Measurements from ENCODE around the gene GRXCR1.
A peak's percentile ranks its signal among the peaks of the same experiment; 100 is the strongest.

Gene GRXCR1

GRCh38 chr4:42892413-42892812, at the start of gene GRXCR1:
Gene GRXCR1, plus strand, starts transcription at chr4:42892713. Its CDS starts 554 bp downstream, at chr4:42893267.
- no peak for DNase-seq

- DNase-seq, result peak; percentile 12
These were observed 48.8 kb upstream of the GRXCR1 start for GRCh38 chr4:42843694-42844093.

DNA sequence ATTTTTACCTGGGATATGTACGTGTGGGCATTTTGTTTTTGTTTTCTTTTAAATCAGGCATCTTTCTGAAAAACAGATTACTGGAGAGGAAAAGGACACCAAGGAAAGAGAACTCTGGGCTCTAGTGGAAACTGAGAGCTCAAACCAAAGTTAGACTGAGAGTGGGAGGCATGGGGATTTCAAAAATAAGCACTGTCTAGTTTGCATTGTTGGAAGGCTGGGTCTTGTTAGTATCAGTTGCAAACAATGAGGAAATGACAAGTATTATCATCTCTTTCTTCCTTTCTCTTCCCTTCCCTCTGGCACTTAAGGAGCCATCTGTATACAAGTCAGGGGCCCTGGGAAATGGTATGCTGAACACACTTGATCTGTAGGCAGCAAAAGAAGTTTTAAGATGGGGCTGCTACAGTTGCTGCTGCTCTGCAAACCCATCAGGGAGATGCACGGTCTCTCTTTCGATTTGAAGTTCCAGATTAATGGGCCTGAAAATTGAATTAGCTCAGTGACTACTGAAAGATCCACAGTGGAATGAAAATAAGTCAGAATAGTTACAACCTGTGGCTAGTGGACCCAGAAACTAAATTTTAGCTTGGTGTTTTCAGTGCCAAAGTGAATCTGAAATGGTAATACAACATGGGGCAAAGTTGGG, 48.0 kb upstream of the GRXCR1 start:
- DNase-seq, result no peak

DNA sequence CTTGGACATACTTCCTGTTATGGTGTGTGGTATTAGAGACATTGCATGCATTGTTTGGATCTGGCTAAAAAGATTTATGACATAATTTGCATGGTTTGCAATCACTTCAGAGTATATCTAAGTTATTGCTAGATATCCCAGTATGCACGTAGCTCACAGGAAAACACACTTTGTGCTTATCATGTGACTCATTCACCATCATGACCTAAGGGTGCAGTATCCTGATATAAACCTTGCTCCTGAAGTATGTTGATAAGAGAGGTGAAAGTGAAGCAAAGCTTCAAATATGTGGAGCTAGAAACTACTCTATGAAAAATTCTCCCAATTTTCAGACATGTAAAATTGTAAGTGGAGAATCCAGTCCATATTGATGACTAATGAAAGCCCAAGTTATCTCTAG, 46.9 kb upstream of the GRXCR1 start:
- peak; percentile 41 for DNase-seq

DNA sequence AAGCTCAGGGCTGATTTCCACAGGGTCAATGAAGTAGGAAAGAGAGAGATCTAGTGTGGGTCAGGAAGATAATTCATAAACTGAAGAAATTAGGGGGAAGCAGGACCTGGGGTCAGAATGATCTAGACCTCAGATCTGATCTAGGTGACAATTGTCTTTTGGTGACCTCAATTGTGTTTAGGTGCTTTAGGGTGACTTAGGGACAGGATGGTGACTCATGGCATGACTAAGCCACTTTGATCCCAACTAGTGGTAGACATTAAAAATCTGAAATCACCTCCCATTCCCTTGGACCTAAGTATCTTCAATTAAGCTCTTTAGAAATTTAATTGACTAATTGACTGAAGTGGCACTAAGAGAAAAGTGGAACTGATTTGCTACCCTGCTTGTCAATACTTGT, 36.7 kb upstream of the GRXCR1 start:
- DNase-seq, result peak; percentile 4

- DNase-seq, result peak; percentile 83
These were observed 26.8 kb upstream of the GRXCR1 start for GRCh38 chr4:42865572-42866189.

DNA sequence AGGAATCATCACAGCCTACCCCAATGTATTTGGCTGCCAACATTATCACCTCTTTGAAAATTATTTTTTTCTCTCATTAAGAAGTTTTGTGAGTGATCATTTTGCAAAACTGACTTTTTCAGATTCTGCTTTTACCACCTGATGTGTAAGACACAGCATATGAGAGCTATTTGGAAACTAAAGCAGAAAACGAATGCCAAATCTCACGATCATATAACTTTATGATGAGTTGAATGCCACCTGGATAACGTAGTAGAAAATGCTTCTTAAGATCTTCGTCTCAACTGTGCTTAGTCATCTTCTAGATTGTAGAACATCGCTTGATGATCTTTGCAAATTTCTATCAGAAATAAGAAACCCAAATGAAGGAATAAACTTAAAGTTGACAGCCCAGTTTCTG, 21.3 kb upstream of the GRXCR1 start:
- DNase-seq, result no peak

DNA sequence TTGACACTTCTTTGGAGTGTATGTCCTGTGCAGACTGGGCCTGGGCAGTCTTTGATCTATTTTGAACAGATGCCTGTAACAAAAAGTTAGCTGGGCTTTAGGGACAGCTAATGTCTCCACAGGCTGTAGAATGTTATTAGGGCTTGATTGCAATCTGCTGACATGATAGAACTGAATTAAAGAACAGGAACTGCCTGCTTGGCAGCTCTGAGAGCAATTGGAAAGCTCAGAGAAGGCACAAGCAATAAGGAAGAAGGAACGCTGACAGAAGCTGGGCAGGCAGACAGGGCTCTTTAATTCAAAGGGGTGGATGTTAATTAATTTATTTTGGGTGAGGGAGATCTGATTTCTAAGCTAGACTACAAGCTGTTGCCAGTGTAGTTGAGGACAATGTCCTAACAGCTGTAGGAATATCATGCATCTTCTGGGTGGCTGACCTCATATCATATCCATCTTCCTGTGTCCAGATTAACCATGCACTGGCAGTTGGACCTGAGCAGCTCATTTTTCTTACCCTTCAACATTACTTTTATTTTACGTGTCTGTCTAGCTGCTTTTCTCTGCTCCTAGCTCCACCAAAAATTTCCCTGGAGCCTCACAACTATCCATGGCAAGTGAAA, 20.7 kb upstream of the GRXCR1 start:
- no peak for DNase-seq

DNA sequence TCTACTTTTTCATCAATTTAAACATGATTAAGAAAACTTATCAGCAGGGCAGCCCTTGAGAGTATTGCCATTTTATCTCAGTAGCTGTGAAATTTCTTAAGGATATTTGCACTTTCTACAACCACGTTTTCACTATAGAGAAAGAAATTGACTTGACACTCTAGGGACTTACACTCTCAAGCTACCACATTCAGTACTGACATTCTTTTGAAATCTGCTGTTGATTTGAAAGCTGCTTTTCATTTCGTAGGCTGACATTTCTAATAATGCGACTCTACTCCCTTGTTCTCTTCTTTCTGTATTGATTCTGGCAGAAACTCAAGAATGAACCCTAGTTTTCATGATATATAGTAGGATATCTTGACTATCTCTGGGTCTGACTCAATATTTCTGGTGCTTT, 13.7 kb upstream of the GRXCR1 start:
- DNase-seq, result no peak

GRCh38 chr4:42881253-42881652, 11.3 kb upstream of the GRXCR1 start:
- no peak for DNase-seq

DNA sequence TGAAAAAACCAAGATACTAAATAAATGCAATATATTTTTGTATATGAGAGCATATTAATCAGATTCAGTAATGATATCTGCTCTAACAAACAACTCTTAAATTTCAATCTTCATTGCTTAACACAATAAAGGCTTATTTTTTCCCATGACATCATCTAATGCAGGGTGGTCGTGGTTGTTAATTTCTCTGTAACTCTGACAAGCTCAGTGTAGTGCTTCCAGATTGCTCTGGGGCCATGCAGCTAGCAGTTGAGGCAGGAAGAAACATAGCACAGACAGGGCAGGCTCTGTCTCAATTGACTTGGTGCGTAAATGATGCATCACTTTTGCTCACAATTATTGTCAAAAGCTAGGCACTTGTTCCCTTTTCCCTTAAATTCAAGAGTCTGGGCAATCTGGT, 869 bp upstream of the GRXCR1 start:
- DNase-seq, result no peak

GRCh38 chr4:42895452-42895851, 2.9 kb downstream of the GRXCR1 start:
- DNase-seq, result no peak

GRCh38 chr4:42904986-42905385, 12.5 kb downstream of the GRXCR1 start:
- DNase-seq, result no peak

- no peak for DNase-seq
These were observed 13.1 kb downstream of the GRXCR1 start for GRCh38 chr4:42905591-42905990.

DNA sequence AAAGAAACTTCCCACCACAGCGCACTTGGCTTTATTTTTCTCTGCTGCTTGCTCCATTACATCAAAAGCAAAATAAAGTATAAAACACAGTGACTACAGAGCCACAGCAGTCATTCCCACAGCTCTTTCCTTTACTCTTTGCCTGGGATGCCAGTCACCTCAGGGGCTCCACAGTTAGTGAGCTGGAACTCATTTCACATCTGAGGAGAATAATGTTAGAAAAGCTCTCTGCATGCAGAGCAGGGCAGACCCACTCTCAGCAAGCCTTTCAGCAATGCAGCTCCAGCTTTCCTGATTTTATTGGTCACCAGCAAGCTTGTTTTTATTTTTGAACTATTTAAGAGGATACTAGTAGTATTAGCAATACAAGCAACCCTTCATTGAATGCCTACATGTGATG, 13.8 kb downstream of the GRXCR1 start:
- DNase-seq, result no peak

DNA sequence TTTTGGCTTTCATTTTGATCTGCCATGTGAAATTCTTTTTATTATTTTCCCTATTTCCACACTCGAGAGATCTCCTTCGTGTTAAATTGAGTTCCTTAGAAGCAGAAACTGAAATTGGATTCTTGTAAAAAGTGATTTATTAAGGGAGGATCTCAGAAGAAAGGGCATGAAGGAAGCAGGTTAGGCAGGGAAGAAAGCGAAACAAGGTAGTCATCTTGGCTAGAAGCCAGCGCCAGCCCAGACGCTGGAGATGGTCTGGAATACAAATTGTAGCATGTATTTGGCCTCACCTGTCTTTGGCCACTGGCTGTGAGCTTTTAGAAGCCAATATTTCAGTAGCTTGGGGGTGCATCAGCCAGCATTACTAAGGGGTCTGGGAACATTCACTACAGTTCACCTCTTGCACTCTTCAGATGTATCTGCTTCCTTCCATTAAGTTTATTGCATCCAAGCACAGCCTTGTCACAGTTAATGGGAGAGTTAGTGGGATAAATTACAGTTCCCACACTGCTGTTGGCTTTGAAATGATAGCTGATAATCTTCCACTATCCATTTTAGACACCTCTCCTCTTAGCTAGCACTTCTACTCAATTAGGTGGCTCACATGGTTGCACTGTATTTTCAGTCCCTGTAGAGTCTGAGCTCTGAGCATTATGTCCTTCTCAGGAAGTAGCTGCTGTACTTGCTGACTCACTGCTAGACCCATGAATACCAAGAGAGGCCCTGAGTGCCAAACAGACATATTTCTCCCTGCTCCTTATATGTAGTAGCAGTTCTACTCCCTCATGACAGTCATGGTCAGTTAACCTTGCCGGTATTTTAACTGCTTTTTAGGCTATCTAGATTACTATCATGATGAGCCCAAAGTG, 14.6 kb downstream of the GRXCR1 start:
- peak; percentile 44 for DNase-seq

GRCh38 chr4:42910459-42910858, 17.9 kb downstream of the GRXCR1 start:
- DNase-seq, result no peak

DNA sequence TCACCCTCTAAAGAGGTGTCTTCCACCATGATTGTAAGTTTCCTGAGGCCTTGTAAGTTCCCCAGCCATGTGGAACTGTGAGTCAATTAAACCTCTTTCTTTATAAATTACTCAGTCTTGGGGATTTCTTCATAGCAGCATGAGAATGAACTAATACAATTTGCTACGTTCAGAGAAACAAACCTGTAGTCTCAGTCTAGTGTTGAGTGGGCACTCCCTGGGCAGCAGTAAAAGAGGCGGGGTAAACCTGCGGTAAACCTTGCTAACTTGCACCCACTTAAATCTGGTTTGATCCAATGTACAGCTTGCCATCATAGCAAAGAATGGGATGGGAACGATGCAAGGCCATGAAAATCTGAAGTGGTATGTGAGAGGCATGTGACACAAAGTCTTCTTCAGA, 22.4 kb downstream of the GRXCR1 start:
- no peak for DNase-seq

GRCh38 chr4:42915484-42915883, 23.0 kb downstream of the GRXCR1 start:
- DNase-seq, result peak; percentile 61

DNA sequence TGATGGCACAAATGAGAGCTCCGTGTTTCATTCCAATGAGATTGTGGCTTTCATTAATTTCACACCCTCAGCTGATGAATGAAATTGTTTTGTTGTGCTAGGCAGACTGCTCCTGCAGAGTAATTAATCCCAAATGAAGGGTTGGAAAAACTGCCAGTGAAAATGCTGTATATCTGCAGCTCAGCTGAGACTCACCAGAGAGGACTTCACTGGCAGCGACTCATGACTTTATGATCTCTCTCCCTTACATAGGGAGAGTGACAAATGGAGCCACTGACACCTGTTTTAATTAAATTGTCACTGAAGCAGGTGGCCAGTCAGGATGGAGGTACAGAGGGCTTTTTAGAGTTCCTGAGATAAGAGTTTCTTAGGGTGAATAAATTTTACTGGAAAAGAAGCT, 24.8 kb downstream of the GRXCR1 start:
- DNase-seq, result no peak

DNA sequence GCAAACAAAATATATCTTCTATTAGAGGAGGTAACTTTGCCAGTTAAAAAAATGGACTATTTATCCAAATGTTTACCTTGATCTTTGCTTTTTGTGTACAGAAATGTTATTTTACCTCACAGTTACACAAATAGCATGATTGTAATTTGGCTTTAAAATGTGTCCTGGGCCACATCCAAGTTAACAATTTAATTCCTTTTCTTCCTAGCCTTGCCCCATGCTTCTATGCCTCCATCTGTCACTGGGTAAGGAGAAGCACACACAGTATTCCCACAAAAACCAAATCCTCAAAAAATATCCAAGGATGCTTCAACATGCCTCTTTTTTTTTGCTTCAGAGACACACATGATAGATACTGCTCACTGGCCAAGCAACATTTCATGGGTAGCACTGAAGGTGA, 30.9 kb downstream of the GRXCR1 start:
- no peak for DNase-seq

DNA sequence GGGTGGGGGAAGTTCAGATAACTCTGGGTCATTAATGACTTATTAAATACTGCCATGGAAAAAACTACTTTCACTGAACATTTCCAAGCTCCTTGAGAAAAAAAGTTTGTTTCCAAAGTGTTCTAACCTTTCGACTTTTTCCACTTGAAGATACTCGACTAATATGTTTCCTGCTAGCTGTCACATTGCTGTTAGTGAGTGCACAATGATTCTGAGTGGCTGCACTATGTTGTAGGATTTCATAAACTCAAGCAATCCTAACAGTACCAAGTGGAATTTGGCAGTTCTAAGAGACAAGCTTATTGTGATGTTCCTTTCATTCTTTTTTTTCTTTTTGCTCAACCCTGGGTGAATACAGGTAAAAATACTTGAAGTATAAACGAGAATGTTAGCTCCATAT, 33.4 kb downstream of the GRXCR1 start:
- DNase-seq, result no peak

GRCh38 chr4:42927946-42928345, 35.4 kb downstream of the GRXCR1 start:
- no peak for DNase-seq

DNA sequence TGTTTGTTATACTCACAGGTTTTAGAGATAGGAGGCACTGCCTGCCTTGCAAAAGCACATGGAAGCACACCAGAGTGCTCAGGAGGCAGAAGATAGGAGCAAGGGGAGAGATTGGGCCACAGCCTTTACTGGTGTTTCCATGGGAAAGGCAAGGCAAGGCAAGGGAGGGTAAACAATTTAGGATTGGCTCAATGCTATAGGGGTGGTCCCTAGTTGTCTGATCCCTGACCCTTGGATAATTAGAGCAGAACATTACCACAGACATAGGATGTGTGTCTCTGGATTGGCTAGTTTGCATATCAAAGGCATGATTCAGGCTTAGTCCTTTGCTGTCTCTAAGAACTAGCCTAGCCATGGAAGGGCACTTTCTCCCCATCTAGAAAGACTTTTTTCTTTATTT, 36.1 kb downstream of the GRXCR1 start:
- no peak for DNase-seq
